GM12878 (cell line): ENCODE measurements around the gene MGAT4B. TPM values are rescaled to one million over a fixed set of nuclear protein-coding genes. Genes with fewer than 3 reads are reported as not detected.

Experiments
- ATAC-seq: fragments of 200-7000 bp; cut with Tn5 transposase; 3 replicates; pipeline ENCODE4 v1.9.1; 2020; ENCODE audit warnings: mild to moderate bottlenecking, moderate library complexity
- BruUV-seq: library from RNA; stranded (reverse); fragments of 400-500 nt; replicated peaks from 2 replicates; lab custom pipeline; 2021; lab: Mats Ljungman, UMichigan
- CTCF ChIA-PET: fragments of 300-600 bp; sonication (Branson Sonifier 250); formaldehyde crosslinking; extraction: SDS; loops from one replicate; lab custom pipeline; 2021; ENCODE audit warnings: inconsistent platforms; lab: Yijun Ruan, JAX
- POLR2A ChIA-PET: fragments of 350-600 bp; formaldehyde crosslinking; extraction: SDS; loops from one replicate; lab custom pipeline; 2021; ENCODE audit warnings: inconsistent platforms; lab: Charles Lee
- RAD21 ChIA-PET: fragments of 300-600 bp; sonication (Branson Sonifier 250); formaldehyde crosslinking; loops from one replicate; lab custom pipeline; 2023; ENCODE audit warnings: antibody characterized with exemption; ENCODE audit not compliant: unreplicated experiment; lab: Charles Lee
- SMC1A ChIA-PET: fragments of 300-600 bp; sonication (Branson Sonifier 250); formaldehyde crosslinking; loops from one replicate; lab custom pipeline; 2023; ENCODE audit not compliant: unreplicated experiment, uncharacterized antibody; lab: Charles Lee
- DNase-seq: peaks from one replicate; pipeline ENCODE4 v3.0.0-alpha.2; 2011; ENCODE audit warnings: low read depth, low spot score
- FAIRE-seq: peaks from 3 replicates; lab custom pipeline; 2011; peaks lifted over from hg19 to GRCh38; lab: Jason Lieb, UNC
- H2AFZ ChIP-seq: 2 replicates; pipeline ENCODE4 v1.6.0; 2011; ENCODE audit warnings: low read depth, low read length, control low read depth; ENCODE audit not compliant: control insufficient read depth
- H3K27ac ChIP-seq: 2 replicates; pipeline ENCODE4 v1.5.1; 2011; ENCODE audit warnings: control low read depth; ENCODE audit not compliant: control insufficient read depth, insufficient read depth
- H3K27me3 ChIP-seq, 2 experiments: replicated peaks in 1 of 2; 2 replicates each; pipeline versions ENCODE4 v1.6.0 to v1.6.1; 2011; ENCODE audit warnings: low read length in 1 of 2; ENCODE audit not compliant: control insufficient read depth in 2 of 2, insufficient read depth in 2 of 2
- H3K36me3 ChIP-seq, 2 experiments: 2 replicates each; pipeline ENCODE4 v1.5.1; 2011; ENCODE audit warnings: low read length in 1 of 2; ENCODE audit not compliant: control insufficient read depth in 2 of 2, insufficient read depth in 2 of 2
- H3K4me1 ChIP-seq: 2 replicates; pipeline ENCODE4 v1.6.1; 2011; ENCODE audit warnings: mild to moderate bottlenecking, low read length, moderate library complexity, mixed read lengths; ENCODE audit not compliant: control insufficient read depth, insufficient read depth
- H3K4me2 ChIP-seq: 2 replicates; pipeline ENCODE4 v1.6.0; 2011; ENCODE audit warnings: control low read depth; ENCODE audit not compliant: control insufficient read depth, insufficient read depth
- H3K4me3 ChIP-seq: fragments of 200-600 bp; sonication (generic); 2 replicates; pipeline ENCODE4 v1.5.1; 2016
- H3K79me2 ChIP-seq: 2 replicates; pipeline ENCODE4 v1.6.0; 2011; ENCODE audit warnings: low read length; ENCODE audit not compliant: control insufficient read depth, insufficient read depth
- H3K9ac ChIP-seq: 2 replicates; pipeline ENCODE4 v1.8.0; 2011; ENCODE audit warnings: low read length, control low read depth, mixed read lengths; ENCODE audit not compliant: control insufficient read depth, insufficient read depth
- H3K9me3 ChIP-seq: replicated peaks from 3 replicates; pipeline ENCODE4 v1.5.1; 2011; ENCODE audit warnings: mild to moderate bottlenecking, low read length; ENCODE audit not compliant: control insufficient read depth, insufficient read depth
- H4K20me1 ChIP-seq: 2 replicates; pipeline ENCODE4 v1.6.0; 2011; ENCODE audit not compliant: control insufficient read depth, insufficient read depth
- BHLHE40 ChIP-seq, 2 experiments: fragments of 450-650 bp in 1 of 2; IDR thresholded peaks; 2 replicates each; pipeline ENCODE4 v1.6.1; 2011 to 2017; ENCODE audit warnings: low read depth in 2 of 2, borderline replicate concordance in 1 of 2, improper control_type of control experiment in 1 of 2, low read length in 1 of 2, mild to moderate bottlenecking in 1 of 2
- CREM ChIP-seq: IDR thresholded peaks from 2 replicates; pipeline ENCODE4 v1.6.1; 2014; ENCODE audit warnings: antibody characterized with exemption, low read depth
- ETV6 ChIP-seq, 2 experiments: fragments of 450-650 bp in 1 of 2; IDR thresholded peaks in 1 of 2; conservative IDR thresholded peaks in 1 of 2; 2 replicates each; pipeline ENCODE4 v1.6.1; 2014; ENCODE audit warnings: antibody characterized with exemption in 1 of 2, borderline replicate concordance in 1 of 2, low read depth in 1 of 2, mild to moderate bottlenecking in 1 of 2, moderate library complexity in 1 of 2
- FOXM1 ChIP-seq: IDR thresholded peaks from 2 replicates; pipeline ENCODE4 v1.6.1; 2012; ENCODE audit warnings: low read depth, mild to moderate bottlenecking, inconsistent platforms, low read length, moderate library complexity
- NFIC ChIP-seq: IDR thresholded peaks from 2 replicates; pipeline ENCODE4 v1.6.1; 2012; ENCODE audit warnings: low read depth, mild to moderate bottlenecking, inconsistent platforms, low read length, moderate library complexity
- POLR2A ChIP-seq: IDR thresholded peaks from 2 replicates; pipeline ENCODE4 v1.6.1; 2011; ENCODE audit warnings: low read depth, mild to moderate bottlenecking, low read length
- RAD21 ChIP-seq: IDR thresholded peaks from 2 replicates; pipeline ENCODE4 v1.6.1; 2011; ENCODE audit warnings: mild to moderate bottlenecking, low read depth, low read length, moderate library complexity; ENCODE audit not compliant: insufficient read depth
- SIN3A ChIP-seq: IDR thresholded peaks from 2 replicates; pipeline ENCODE4 v1.6.1; 2012; ENCODE audit warnings: low read depth, low read length, improper control_type of control experiment
- SMAD1 ChIP-seq: fragments of 450-650 bp; IDR thresholded peaks from 2 replicates; pipeline ENCODE4 v1.6.1; 2018; ENCODE audit warnings: mild to moderate bottlenecking, low read depth; ENCODE audit not compliant: partially characterized antibody
- SMC3 ChIP-seq: IDR thresholded peaks from 2 replicates; pipeline ENCODE4 v1.6.1; 2011; ENCODE audit warnings: low read length, improper control_type of control experiment, borderline replicate concordance
- TAF1 ChIP-seq: IDR thresholded peaks from 2 replicates; pipeline ENCODE4 v1.6.1; 2011; ENCODE audit warnings: mild to moderate bottlenecking, low read depth, low read length, borderline replicate concordance
- TCF12 ChIP-seq: IDR thresholded peaks from 2 replicates; pipeline ENCODE4 v1.6.1; 2011; ENCODE audit warnings: low read depth, mild to moderate bottlenecking, low read length
- TCF3 ChIP-seq: IDR thresholded peaks from 2 replicates; pipeline ENCODE4 v1.6.1; 2012; ENCODE audit warnings: low read depth, mild to moderate bottlenecking, low read length, borderline replicate concordance; ENCODE audit not compliant: insufficient read depth
- YBX1 ChIP-seq: fragments of 450-650 bp; IDR thresholded peaks from 2 replicates; pipeline ENCODE4 v1.6.1; 2016; ENCODE audit warnings: antibody characterized with exemption
- WGBS: methylation state at CpG from one replicate; pipeline ENCODE4 v1.1.6; 2016; ENCODE audit warnings: low lambda C conversion rate; ENCODE audit not compliant: insufficient replicate concordance, insufficient coverage; ENCODE audit errors: missing lambda C conversion rate; 5-methylcytosine and 5-hydroxymethylcytosine counted together
- in situ Hi-C: fragments of 300-500 bp; cut with MboI; formaldehyde crosslinking; loops from 9 replicates; pipeline ENCODE4 v1.14.3; 2018; ENCODE audit warnings: mixed read lengths
- intact Hi-C: fragments of 100-400 bp; cut with micrococcal nuclease; formaldehyde crosslinking; loops from one replicate; pipeline ENCODE4 v1.14.2; 2022; ENCODE audit not compliant: unreplicated experiment
- polyA plus RNA-seq, 11 experiments: library from polyadenylated mRNA; depleted of rRNA in 4 of 11; unstranded in 6 of 11; stranded (reverse) in 5 of 11; fragments of >200 nt; fragmentation: Nextera tagmentation in 4 of 11; fragmentation: Illumina TruSeq in 1 of 11; extraction: Ambion mirVana in 4 of 11; extraction: Trizol in 1 of 11; gene quantifications; 1 replicate in 1 of 11; 2 replicates in 10 of 11; pipeline versions ENCODE4 v1.2.1 to v1.2.3, GENCODE V29; 2011 to 2016; ENCODE audit warnings: inconsistent platforms in 2 of 11, missing spikeins in 2 of 11, low read depth in 1 of 11
- total RNA-seq, 4 experiments: library from RNA; depleted of rRNA in 3 of 4; stranded (reverse); fragments of >200 nt in 3 of 4; fragmentation: Illumina TruSeq in 1 of 4; extraction: Trizol in 1 of 4; gene quantifications; 2 replicates each; pipeline versions ENCODE4 v1.2.1 to v1.2.3, GENCODE V29; 2013 to 2021
- TF ChIP-seq, protein P1 (sequence below): fragments of 450-650 bp; IDR thresholded peaks from 2 replicates; pipeline ENCODE4 v1.6.1; 2017; ENCODE audit warnings: mild to moderate bottlenecking
- TF ChIP-seq, protein P2 (sequence below): fragments of 450-650 bp; IDR thresholded peaks from 2 replicates; pipeline ENCODE4 v1.6.1; 2017; ENCODE audit warnings: mild to moderate bottlenecking, moderate library complexity

Gene MGAT4B
- total and polyA plus RNA-seq, 10 of the 15 experiments (the other 5 are each of a cell fraction or from before 2014, with no cell fraction given), result 0.60 to 82.5 (median 34.4) TPM; not detected in 1

DNA sequence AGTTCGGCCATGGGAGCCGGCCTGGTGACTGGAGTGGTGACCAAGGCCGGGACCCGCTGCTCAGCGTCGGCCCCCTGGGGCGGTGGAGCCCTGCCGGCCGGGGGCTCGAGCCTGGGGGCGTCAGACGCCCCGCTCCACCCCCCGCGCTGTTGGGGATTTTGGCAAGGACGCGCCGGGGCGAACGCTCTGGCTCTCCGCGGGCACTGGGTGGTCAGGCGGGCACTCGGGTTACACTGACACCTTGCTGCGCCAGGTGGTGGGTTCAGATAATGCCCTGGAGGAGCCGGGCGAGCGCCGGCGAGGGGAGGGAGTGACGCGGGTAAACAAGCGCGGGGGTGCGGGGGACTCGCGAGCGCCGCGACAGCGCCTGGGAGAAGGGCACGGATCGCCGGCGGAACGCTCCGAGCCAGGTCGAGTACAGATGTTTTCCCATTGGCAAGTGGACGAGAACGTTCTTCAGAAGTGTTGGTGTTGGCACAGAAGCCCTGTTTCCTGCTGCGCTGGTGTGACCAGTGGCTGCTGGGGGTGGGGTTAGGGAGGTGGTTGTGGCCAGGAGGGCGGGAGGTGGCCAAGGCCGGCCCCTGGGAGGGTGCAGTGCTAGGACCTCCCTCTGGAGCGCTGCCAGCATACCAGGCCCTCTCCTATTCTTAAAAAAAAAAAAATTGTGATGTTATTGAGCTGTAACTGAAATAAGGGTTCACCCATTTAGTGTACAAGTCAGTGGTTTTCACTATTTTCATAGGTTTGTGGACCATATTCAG lies 14.8 kb upstream of the MGAT4B start:
- Histone ChIP-seq H2AFZ (peak overlapping the region; percentile 47), H4K20me1 (peaks cover 17% of the 10 kb centered on the region), H3K79me2 (peaks cover 29% of the 10 kb centered on the region), H3K9ac (peak overlapping the region; percentile 92), H3K4me1 (peaks cover 37% of the 10 kb centered on the region), H3K9me3 (no peaks in the 10 kb centered on the region), H3K36me3 (peaks cover 16 to 20% of the 10 kb centered on the region in 2 experiments), H3K4me3 (peak overlapping the region; percentile 93), H3K27me3 (no peaks in the 10 kb centered on the region), H3K4me2 (peak overlapping the region; percentile 99), H3K27ac (peak overlapping the region; percentile 96)
- BruUV-seq, result no TSS peak
- intact Hi-C loops, result loop anchor here (2.0 kb wide), 1 partner anchor 37 kb away; the partner anchor contains the start of gene MRNIP
- RAD21 ChIA-PET, result interaction anchor here (0.9 kb wide), 1 partner anchor 16 kb away, joined by 4 read pairs; no protein-coding TSS in a partner anchor
- SMC1A ChIA-PET, result interaction anchor here (0.9 to 1.1 kb wide), 3 partner anchors 12 to 58 kb away, joined by 3 to 4 read pairs (median 3); partner anchors contain the start of gene LTC4S
- DNase-seq (no peak), ATAC-seq (peak; percentile 74), FAIRE-seq (peak; percentile 91)
- in situ Hi-C loops, result loop anchor here (25.0 kb wide), 1 partner anchor 991 kb away; the partner anchor contains the start of gene MGAT1
- POLR2A ChIA-PET, result interaction anchor here (0.6 to 2.0 kb wide), 11 partner anchors 9 to 199 kb away, joined by 3 to 7 read pairs (median 4); partner anchors contain the start of genes HNRNPH1 and MRNIP
- under 1% methylated on average over 49 of the region's 54 CpGs for WGBS
- CTCF ChIA-PET, result interaction anchor here (1.0 to 1.8 kb wide), 2 partner anchors 20 to 39 kb away, joined by 4 to 6 read pairs; no protein-coding TSS in a partner anchor
- no peak for TF ChIP-seq RAD21
- TF ChIP-seq, protein P1, sequence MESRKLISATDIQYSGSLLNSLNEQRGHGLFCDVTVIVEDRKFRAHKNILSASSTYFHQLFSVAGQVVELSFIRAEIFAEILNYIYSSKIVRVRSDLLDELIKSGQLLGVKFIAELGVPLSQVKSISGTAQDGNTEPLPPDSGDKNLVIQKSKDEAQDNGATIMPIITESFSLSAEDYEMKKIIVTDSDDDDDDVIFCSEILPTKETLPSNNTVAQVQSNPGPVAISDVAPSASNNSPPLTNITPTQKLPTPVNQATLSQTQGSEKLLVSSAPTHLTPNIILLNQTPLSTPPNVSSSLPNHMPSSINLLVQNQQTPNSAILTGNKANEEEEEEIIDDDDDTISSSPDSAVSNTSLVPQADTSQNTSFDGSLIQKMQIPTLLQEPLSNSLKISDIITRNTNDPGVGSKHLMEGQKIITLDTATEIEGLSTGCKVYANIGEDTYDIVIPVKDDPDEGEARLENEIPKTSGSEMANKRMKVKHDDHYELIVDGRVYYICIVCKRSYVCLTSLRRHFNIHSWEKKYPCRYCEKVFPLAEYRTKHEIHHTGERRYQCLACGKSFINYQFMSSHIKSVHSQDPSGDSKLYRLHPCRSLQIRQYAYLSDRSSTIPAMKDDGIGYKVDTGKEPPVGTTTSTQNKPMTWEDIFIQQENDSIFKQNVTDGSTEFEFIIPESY, result no peak
- no peak for TF ChIP-seq YBX1
- no peak; the same call in 1 of the 2 replicates for TF ChIP-seq CREM
- no peak for TF ChIP-seq FOXM1
- no peak for TF ChIP-seq ETV6 (conservative IDR thresholded peaks at IDR 0.05 in 1 of 2, IDR thresholded peaks at IDR 0.05 in 1 of 2; ENCODE audit: borderline replicate concordance in 1 of 2, low read depth in 1 of 2)
- TF ChIP-seq POLR2A, result peak; percentile 73
- TF ChIP-seq SIN3A, result peak; percentile 28; the same call in 1 of the 2 replicates
- peak; percentile 16 to 25; a peak in 1 of 4 replicates for TF ChIP-seq BHLHE40 (IDR thresholded peaks at IDR 0.05; ENCODE audit: borderline replicate concordance in 1 of 2, low read depth in 2 of 2, low read length in 1 of 2)
- TF ChIP-seq, protein P2, sequence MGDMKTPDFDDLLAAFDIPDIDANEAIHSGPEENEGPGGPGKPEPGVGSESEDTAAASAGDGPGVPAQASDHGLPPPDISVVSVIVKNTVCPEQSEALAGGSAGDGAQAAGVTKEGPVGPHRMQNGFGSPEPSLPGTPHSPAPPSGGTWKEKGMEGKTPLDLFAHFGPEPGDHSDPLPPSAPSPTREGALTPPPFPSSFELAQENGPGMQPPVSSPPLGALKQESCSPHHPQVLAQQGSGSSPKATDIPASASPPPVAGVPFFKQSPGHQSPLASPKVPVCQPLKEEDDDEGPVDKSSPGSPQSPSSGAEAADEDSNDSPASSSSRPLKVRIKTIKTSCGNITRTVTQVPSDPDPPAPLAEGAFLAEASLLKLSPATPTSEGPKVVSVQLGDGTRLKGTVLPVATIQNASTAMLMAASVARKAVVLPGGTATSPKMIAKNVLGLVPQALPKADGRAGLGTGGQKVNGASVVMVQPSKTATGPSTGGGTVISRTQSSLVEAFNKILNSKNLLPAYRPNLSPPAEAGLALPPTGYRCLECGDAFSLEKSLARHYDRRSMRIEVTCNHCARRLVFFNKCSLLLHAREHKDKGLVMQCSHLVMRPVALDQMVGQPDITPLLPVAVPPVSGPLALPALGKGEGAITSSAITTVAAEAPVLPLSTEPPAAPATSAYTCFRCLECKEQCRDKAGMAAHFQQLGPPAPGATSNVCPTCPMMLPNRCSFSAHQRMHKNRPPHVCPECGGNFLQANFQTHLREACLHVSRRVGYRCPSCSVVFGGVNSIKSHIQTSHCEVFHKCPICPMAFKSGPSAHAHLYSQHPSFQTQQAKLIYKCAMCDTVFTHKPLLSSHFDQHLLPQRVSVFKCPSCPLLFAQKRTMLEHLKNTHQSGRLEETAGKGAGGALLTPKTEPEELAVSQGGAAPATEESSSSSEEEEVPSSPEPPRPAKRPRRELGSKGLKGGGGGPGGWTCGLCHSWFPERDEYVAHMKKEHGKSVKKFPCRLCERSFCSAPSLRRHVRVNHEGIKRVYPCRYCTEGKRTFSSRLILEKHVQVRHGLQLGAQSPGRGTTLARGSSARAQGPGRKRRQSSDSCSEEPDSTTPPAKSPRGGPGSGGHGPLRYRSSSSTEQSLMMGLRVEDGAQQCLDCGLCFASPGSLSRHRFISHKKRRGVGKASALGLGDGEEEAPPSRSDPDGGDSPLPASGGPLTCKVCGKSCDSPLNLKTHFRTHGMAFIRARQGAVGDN, result no peak
- peak; percentile 22; the same call in 1 of the 2 replicates for TF ChIP-seq TAF1
- TF ChIP-seq TCF3, result 0 out of 2 replicates have a peak, but pooled peaks have one; percentile 27
- TF ChIP-seq SMAD1, result peak; percentile 53
- TF ChIP-seq TCF12, result 0 out of 2 replicates have a peak, but pooled peaks have one; percentile 31
- TF ChIP-seq NFIC, result no peak
- no peak for TF ChIP-seq SMC3
